Occipital lobe (tissue), 2 donors: Measurements from ENCODE around the gene CKM. TPM values are rescaled to one million over a fixed set of nuclear protein-coding genes. Genes with fewer than 3 reads are reported as not detected.
"Not testable (repeated sequence)": the region's sequence is repeated elsewhere in the genome, so short reads cannot be mapped to it uniquely, and the experiment has no call there.

ENCODE experiments used
- DNase-seq: peaks from one replicate; lab custom pipeline; 2025; lab: John Stamatoyannopoulos, UW
- total RNA-seq: library from RNA; depleted of rRNA; stranded (reverse); fragments of >200 nt; gene quantifications from one replicate; pipeline ENCODE4 v1.2.3, GENCODE V29; 2014

The CKM gene
- total RNA-seq, 1 donor from 2014 or later: 1.2 TPM

DNA sequence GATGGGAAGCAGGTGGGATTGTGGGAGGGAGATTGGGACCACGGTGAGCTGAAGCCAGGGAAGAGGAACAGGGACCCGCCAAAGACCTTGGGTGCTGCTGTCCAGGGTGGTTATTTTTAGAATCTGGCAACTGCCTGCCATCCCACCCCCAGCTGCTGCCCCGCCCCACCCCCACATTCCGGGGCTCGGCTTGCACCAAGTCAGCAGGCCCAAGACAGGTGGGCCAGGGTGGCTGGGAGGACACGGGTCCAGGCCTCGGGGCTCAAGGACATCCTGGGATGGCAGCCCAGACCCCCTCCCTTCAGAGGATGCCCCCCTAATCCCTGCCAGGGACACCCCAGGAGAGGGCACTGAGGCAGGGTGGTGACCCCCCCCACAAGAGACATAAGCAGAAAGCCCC lies 827 bp downstream of the CKM start:
- no peak for DNase-seq

DNA sequence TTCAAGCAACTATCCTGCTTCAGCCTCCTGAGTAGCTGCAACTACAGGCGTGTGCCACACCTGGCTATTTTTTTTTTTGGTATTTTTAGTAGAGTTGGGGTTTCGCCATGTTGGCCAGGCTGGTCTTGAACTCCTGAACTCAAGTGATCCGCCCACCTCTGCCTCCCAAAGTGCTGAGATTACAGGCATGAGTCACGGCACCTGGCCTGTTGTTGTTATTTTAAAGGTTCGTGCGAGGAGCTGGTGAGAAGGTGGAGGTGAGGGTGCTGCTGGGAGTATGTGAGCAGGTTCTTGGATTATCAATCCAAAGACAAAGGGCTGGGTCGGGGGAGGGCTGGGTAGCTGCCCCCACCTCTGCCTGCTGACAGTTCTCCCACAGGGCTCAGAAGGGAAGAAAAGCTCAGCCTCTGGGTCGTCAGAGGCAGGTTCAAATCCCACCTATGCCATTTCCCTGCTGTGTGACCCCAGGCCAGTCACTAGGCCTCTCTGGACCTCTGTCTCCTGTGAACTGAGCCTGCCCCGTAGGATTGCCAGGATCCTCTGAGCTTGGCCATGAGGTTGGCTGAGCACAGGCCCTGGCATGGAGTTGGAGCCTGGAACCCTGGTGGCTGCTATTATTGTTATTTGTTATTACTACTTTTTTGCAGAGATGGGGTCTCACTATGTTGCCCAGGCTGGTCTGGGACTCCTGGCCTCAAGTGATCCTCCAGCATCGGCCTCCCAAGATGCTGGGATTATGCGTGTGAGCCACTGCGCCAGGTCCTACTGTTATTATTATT lies 1.5 kb downstream of the CKM start:
- no peak for DNase-seq

DNA sequence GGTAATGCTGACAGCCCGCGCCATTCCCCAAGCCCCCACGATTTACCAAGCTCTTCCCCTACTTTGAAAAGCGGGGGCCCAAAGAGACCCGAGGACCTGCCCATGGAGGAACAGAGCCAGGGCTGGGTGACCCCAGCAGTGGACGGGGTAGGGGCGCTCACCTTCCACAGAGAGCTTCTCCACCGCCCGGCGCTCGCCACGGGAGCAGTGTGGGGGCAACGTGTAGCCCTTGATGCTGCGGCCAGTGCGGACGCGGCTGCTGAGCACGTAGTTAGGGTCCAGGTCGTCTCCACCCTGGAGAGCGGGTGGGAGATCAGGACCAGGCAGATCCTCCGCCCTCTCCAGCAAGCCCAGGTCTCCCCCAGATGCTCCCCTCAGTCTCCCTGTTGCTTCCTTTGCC lies 7.4 kb downstream of the CKM start:
- no peak for DNase-seq

DNA sequence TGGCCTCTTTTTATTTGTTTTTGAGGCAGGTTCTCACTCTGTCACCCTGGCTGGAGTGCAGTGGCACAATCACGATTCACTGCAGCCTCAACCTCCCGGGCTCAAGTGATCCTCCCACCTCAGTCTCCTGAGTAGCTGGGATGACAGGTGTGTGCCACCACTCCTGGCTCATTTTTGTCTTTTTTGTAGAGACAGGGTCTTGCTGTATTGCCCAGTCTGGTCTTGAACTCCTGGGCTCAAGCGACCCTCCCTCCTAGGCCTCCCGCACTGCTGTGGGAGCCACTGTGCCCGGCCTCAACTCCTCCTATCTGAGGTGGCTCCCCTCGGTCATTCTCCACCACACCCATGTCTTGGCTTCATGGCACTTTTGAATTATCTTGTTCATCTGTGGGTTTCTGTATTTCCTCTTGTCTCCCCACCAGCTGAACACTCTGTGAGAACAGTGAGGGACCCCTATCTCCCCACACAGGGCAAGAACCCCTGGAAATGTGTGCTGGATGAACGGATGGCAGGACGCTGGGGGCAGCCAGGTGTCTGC lies 7.9 kb downstream of the CKM start:
- no peak for DNase-seq

DNA sequence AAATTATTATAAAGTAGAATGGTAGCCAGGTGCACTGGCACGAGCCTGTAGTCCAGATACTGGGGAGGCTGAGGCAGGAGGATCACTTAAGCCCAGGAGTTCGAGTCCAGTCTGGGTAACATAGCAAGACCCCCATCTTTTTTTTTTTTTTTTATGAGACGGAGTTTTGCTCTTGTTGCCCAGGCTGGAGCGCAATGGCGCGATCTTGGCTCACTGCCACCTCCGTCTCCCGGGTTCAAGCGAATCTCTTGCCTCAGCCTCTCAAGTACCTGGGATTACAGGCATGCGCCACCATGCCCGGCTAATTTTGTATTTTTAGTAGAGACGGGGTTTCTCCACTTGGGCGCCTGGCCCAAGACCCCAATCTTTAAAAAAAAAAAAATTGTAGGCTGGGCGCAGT lies 10.4 kb downstream of the CKM start:
- DNase-seq: not testable (repeated sequence)

DNA sequence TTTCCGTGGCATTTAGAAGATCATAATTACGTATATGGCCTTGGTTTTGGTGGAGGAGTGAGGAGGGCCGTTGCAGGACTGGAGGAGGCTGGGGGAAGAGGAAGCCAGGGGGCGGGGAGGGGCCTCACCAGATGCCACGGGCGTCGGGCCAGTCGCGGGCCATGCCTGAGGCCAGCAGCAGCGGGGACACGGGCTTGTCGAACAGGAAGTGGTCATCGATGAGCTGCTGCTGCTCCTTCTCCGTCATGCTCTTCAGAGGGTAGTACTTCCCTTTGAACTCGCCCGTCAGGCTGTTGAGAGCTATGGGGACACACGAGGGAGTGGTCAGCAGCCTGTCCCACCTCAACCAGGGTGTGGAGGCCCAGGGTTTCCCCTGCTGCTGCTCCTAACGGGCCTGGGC lies 11.1 kb downstream of the CKM start:
- DNase-seq: no peak

DNA sequence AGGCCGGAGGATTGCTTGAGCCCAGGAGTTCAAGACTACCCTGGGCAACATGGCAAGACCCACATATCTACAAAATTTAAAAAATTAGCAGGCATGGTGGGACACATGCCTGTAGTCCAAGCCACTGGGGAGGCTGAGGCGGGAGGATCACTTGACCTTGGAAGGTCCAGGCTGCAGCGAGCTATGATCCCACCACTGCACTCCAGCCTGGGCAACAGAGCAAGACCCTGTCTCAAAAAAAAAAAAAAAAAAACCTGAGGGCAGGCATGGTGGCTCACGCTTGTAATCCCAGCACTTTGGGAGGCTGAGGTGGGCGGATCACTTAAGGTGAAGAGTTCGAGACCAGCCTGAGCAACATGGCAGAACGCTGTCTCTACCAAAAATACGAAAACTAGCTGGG lies 13.4 kb downstream of the CKM start:
- DNase-seq: not testable (repeated sequence)

DNA sequence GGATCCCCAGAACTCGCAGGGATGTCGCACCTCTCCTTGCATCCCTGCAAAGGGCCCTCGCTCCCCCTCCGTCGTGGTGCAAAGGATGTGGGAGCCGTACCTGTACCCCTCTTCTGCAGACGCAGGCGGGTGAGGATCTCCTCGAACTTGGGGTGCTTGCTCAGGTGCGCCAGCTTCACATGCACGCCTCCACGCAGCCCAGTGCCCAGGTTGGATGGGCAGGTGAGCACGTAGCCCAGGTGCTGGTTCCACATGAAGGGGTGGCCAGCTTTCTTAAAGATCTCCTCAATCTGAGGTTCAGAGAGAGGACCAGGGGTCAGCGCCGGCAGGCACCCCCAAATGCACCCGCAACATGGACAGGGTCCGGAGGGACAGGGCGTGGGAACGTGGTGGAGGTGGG lies 15.3 kb downstream of the CKM start:
- DNase-seq: no peak

DNA sequence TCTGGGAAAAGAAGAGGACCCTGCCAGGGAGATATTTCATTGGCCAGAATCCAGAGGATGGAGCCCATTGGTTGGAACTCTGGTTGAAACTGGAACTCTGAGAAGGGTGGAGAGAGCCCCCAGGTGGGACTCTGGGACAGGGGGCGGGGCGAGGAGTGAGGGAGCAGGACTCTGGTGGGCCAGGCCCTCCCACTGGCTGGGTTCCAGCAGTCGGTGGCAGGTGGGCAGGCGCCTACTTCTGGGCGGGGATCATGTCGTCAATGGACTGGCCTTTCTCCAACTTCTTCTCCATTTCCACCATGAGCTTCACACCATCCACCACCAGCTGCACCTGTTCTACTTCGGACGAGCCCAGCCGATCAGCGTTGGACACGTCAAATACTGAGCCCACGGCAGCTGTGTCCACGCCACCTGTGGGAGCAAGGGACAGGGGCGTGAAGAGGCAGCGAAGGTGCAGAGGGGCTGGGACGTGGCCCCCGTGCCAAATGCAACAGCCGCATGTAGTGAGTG lies 16.1 kb downstream of the CKM start:
- DNase-seq: no peak

DNA sequence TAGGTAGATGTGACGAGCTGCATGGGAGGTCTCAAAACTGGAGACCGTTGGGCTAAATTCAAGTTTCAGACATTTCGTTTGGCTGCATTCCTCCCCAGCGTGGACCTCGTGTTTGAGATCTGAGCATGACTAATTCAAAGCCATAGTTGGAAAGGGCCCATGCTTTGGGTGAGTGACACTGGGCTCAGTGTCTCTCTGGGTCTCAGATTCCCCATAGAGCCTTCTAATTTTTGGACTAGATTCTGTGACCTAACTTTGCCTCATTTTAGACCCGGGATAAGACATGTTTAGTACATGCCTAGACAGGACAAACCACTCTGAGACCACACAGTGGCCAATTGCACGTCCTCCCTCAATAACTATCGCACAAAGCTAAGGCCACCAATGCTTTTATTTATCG lies 16.6 kb downstream of the CKM start:
- DNase-seq: no peak

DNA sequence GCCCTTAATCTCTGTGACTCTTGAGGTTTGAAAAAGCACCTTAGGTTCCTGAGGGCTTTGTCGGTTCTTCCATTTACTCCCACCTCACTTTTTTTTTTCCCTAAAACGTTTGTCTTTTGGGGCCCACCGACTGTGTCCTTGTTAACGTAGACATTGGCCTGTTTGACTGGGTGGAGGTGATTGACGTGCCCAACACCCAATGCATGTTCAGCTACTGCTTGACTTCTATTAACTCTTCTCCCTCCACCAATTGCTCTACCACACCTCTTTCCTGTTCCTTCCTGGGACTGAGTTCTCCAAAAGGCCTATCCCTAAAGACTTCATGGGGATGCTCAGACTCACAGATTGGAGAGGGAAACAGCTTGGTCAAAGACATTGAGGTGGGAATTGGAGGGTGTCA lies 17.3 kb downstream of the CKM start:
- DNase-seq: no peak

DNA sequence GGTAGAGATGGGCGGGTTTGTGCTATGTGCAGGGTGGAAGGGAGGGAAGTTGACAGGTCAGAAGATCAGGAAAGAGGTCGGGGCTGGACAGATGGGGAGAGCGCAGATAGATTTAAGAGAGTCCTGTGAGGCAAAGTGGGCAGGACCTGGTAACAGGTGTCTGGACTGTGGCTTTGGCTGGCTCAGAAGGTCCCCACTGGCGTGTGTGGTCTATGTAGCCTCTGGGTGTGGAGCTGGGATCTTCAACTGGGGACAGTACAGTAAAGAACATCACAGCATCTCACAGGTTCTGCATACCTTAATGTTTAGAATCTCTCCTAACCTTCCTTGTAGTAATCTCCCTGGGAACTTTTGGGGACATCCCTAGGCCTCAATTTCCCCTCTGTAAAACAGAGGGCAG lies 17.7 kb downstream of the CKM start:
- DNase-seq: no peak

DNA sequence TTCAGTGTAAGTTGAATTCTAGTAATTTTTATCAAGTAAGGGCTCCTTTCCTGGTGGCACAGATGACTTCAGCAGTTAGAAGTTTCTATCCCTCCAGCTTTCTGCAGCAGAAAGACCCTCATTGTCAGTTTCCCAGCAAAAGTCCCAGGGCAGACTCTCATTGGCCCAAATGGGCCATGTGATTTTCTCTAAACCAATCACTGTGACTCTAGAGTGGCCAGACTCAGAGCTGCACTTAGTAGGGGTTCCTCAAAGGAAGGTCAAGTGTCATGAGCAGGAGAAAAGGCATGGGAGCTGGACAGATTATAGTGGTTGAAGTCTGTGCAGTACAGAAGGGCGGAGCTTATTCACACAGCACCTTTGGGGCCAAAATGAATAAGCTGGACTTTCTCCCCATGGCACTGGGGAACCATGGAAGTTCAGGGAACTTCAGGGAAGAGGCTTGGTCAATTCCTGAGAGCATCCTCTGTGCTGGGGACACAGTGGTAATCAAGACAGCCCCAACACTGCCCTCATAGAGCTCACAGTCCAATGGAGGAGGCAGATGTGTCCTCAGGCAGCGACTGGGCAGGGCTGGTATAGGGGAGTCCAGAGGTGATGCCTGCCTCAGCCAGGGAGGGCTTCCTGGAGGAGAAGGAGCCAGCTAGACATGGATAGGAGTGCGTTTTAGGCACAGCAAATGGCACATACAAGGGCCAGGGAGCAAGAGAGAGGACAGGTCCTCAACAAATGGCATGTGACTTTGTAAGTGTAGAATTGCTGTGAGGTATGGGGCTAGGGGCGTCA lies 18.3 kb downstream of the CKM start:
- DNase-seq: no peak

DNA sequence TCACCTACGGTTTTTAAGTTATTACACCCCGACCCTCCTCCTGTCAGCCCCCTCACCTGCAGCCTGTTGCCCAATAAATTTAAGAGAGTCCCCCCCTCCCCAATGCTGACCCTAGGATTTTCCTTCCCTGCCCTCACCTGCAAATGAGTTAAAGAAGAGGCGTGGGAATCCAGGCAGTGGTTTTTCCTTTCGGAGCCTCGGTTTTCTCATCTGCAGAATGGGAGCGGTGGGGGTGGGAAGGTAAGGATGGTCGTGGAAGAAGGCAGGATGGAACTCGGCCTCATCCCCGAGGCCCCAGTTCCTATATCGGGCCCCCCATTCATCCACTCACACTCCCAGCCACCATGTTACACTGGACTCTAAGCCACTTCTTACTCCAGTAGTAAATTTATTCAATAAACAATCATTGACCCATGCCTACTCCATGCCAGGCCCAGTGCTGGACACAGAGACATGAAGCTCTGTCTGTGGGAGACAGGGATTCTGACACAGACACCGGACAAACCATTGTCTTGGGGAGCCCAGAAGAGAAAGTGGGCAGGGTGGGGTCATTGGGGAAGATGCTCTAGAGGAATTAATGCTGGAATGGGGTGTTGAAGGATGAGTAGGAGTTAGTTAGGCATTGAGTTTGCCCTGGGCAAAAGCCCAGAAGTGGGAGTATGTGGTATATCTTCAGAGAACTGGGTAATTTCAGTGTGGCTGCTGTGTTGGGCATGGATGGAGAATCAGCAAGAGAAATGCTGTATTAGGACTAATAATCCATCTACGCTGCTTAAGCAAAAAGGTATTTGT lies 19.2 kb downstream of the CKM start:
- DNase-seq: no peak

DNA sequence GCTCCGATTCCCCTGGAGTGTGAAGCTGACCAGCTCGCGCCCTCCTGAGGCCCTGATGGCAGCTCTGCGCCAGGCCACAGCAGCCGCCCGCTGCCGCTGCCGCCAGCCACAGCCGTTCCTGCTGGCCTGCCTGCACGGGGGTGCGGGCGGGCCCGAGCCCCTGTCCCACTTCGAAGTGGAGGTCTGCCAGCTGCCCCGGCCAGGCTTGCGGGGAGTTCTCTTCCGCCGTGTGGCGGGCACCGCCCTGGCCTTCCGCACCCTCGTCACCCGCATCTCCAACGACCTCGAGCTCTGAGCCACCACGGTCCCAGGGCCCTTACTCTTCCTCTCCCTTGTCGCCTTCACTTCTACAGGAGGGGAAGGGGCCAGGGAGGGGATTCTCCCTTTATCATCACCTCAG lies 20.3 kb downstream of the CKM start:
- DNase-seq: no peak

DNA sequence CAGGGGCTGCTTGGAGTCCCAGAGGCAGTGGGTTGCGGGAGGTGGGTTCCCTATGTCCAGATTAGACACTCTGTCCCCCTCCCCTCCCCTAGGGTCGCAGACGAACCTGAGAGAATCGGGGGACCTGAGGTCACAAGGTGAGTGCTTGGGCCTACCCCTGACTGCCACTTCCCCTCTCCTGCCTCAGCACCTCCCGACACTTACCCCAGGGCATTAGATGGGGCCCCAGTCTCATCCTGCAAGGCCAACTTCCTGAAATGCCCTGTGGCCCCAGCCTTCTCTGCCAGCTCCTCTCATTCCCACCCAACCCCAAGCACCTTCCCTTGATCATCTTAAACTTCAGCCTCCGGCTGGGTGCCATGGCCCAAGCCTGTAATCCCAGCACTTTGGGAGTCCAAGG lies 23.0 kb downstream of the CKM start:
- no peak for DNase-seq

DNA sequence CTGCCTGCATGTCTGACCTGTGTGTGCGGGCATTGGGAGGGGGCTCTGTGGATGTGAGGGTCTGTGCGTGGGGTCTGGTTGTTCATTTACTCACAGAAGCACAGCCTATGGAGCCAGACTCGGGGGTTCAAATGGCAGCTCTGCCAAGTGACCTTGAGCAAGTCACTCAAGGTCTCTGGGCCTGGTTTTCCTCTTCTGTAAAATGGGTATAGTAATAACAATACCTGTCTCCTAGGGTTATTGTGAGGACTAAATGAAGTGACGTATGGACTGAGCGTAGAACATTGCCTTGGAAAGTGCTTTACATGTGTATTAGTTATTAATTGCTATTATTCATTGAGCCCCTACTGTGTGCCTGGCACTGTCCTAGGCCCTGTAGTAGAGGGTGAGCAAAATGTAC lies 24.4 kb downstream of the CKM start:
- DNase-seq: no peak

DNA sequence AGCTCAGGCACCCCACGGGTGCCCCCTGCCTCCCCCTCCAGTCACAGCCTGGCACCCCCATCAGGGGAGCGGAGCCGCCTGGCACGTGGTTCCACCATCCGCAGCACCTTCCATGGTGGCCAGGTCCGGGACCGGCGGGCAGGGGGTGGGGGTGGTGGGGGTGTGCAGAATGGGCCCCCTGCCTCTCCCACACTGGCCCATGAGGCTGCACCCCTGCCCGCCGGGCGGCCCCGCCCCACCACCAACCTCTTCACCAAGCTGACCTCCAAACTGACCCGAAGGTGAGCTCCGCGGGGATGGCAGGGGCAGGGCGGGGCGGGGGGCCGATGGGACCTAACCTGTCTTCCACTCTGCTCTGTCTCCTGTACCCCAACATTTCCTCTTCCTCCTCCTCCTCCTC lies 25.0 kb downstream of the CKM start:
- DNase-seq: no peak

DNA sequence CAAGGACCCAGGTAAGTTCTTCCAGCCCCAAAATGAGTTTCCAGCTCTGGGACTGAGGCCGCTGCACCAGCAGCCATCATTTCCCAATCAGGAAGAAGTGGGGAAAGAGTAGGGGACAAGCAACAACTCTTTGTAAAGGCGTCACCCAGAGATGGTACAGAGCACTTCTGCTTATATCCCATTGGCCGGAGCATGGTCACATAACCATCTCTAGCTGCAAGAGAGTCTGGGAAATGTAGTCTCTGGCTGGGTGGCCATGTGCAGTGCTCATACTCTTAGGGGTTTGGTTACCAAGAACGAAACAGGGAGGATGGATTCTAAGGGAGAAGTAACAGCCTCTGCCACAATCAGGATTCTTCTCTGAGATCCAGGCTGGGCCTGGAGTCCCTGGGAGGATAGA lies 26.3 kb downstream of the CKM start:
- DNase-seq: no peak

DNA sequence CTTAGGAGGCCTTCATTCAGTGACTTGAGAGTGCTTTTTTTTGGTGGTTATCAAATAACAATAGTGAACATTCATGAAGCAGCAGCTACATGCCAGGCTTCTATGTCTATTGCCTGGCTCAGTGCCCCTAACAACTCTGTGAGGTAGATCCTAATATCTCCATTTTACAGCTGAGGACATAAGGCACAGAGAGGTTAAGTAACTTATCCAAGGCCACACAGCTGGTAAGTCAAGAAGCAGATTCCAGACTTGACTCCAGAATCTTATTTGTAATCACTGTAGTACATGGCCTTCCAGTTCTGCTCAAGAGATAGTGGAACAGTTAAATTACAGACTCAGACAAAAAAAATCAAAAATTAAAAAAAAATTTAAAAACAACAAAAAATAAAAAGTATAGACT lies 26.8 kb downstream of the CKM start:
- DNase-seq: no peak

DNA sequence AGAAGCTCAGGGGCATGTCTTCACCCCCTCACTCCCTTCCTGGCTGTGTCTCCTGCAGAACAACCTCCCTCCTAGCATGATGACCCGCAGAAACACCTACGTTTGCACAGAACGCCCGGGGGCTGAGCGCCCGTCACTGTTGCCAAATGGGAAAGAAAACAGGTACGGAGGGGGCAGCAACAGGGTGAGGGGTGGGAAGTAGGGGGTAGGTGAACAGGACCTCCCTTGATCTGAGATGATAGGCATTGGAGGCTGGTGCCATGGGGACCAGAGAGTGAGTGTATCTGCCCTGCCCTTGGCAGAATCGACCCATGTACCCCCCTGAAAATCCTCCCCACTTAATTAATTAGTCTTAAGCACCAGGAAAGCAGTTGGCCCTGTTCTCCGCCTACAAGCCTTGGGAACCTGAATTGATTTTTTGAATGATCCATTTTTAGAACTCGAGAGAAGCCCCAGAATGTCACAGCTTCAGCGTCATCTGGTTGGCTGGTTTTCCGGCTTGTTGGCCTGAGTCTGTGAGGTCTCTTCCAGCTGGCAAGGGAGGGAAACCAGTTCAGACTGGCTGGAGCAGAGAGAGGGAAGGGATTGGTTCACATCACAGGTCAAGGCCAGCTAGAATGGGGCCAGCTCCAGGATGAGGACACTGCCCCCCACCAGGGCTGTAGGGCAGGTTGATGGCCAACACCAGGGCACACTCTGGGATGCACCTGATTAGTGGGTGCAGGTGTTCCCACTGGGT lies 28.2 kb downstream of the CKM start:
- peak; percentile 16 for DNase-seq
